ENCODE results near the gene ANAPC4. TPM values are rescaled to one million over a fixed set of nuclear protein-coding genes. Genes with fewer than 3 reads are reported as not detected.
A peak's percentile ranks its signal among the peaks of the same experiment; 100 is the strongest.
"Not testable (repeated sequence)": the region's sequence is repeated elsewhere in the genome, so short reads cannot be mapped to it uniquely, and the experiment has no call there.

Gene ANAPC4
- total RNA-seq: 10 to 100 TPM; 23.3 to 26.1 TPM
- long read RNA-seq, donor 1, partial matches to known transcripts: 2 of 13 reads
- long read RNA-seq, donor 1, other reads (novel, unspliced or antisense): 5 of 13 reads
- long read RNA-seq, donor 2, transcript ANAPC4-201 (29 exons, 2,685 nt): major isoform, 10 of 26 reads
- long read RNA-seq, donor 2, partial matches to known transcripts: 9 of 26 reads
- long read RNA-seq, donor 2, other reads (novel, unspliced or antisense): 5 of 26 reads

- peak; percentile 99 for DNase-seq (ENCODE audit: low spot score)
- intact Hi-C loops (cut with DNase I): no loop called here
Observed at GRCh38 chr4:25376754-25377571, at the start of gene ANAPC4. TSS of gene ANAPC4 (plus strand) at chr4:25377263. CDS start at chr4:25377428, 165 bp downstream.

- intact Hi-C loops (cut with DNase I); DNase-seq (ENCODE audit: low spot score): not testable (repeated sequence)
Observed at GRCh38 chr4:25328463-25328862, 48.6 kb upstream of the ANAPC4 start.

GRCh38 chr4:25330335-25330734, 46.7 kb upstream of the ANAPC4 start:
- DNase-seq (ENCODE audit: low spot score): no peak
- intact Hi-C loops (cut with DNase I): no loop called here

GRCh38 chr4:25330905-25331808, 45.9 kb upstream of the ANAPC4 start:
- no peak for DNase-seq (ENCODE audit: low spot score)
- intact Hi-C loops (cut with DNase I): no loop called here

GRCh38 chr4:25343671-25344070, 33.4 kb upstream of the ANAPC4 start:
- DNase-seq (ENCODE audit: low spot score): no peak
- intact Hi-C loops (cut with DNase I): no loop called here

GRCh38 chr4:25345744-25346143, 31.3 kb upstream of the ANAPC4 start:
- intact Hi-C loops (cut with DNase I): no loop called here
- DNase-seq (ENCODE audit: low spot score): no peak

GRCh38 chr4:25346913-25347312, 30.1 kb upstream of the ANAPC4 start:
- intact Hi-C loops (cut with DNase I): no loop called here
- DNase-seq (ENCODE audit: low spot score): no peak

- intact Hi-C loops (cut with DNase I): no loop called here
Observed at GRCh38 chr4:25347473-25347872, 29.6 kb upstream of the ANAPC4 start.

GRCh38 chr4:25347971-25348370, 29.1 kb upstream of the ANAPC4 start:
- intact Hi-C loops (cut with DNase I): no loop called here
- DNase-seq (ENCODE audit: low spot score): no peak

More at GRCh38 chr4:25347473-25347872, 29.6 kb upstream of the ANAPC4 start:
- no peak for DNase-seq (ENCODE audit: low spot score)

- DNase-seq (ENCODE audit: low spot score): no peak
- intact Hi-C loops (cut with DNase I): no loop called here
Observed at GRCh38 chr4:25350561-25350960, 26.5 kb upstream of the ANAPC4 start.

GRCh38 chr4:25351777-25352416, 25.2 kb upstream of the ANAPC4 start:
- DNase-seq (ENCODE audit: low spot score): no peak
- intact Hi-C loops (cut with DNase I): no loop called here

- DNase-seq (ENCODE audit: low spot score): no peak
- intact Hi-C loops (cut with DNase I): no loop called here
Observed at GRCh38 chr4:25356068-25356467, 21.0 kb upstream of the ANAPC4 start.

GRCh38 chr4:25358515-25359275, 18.4 kb upstream of the ANAPC4 start:
- intact Hi-C loops (cut with DNase I): no loop called here
- DNase-seq (ENCODE audit: low spot score): no peak

GRCh38 chr4:25361253-25361652, 15.8 kb upstream of the ANAPC4 start:
- intact Hi-C loops (cut with DNase I): no loop called here
- no peak for DNase-seq (ENCODE audit: low spot score)

- no peak for DNase-seq (ENCODE audit: low spot score)
- intact Hi-C loops (cut with DNase I): no loop called here
Observed at GRCh38 chr4:25367004-25367621, 9.9 kb upstream of the ANAPC4 start.

GRCh38 chr4:25367877-25368276, 9.2 kb upstream of the ANAPC4 start:
- intact Hi-C loops (cut with DNase I): no loop called here
- no peak for DNase-seq (ENCODE audit: low spot score)

GRCh38 chr4:25368315-25368714, 8.7 kb upstream of the ANAPC4 start:
- no peak for DNase-seq (ENCODE audit: low spot score)
- intact Hi-C loops (cut with DNase I): no loop called here

GRCh38 chr4:25370242-25370641, 6.8 kb upstream of the ANAPC4 start:
- no peak for DNase-seq (ENCODE audit: low spot score)
- intact Hi-C loops (cut with DNase I): no loop called here

Data from posterior vena cava (tissue), 2 donors.